Peyer's patch (tissue), 4 donors: ENCODE data around the gene SMNDC1.

Experiments
- CTCF ChIP-seq, 6 experiments: fragments of 450-650 bp in 4 of 6; fragments of 200-600 bp in 2 of 6; sonication (generic) in 1 of 6; IDR thresholded peaks; one replicate each; pipeline ENCODE4 v1.5.1; 2017 to 2019; ENCODE audit warnings: antibody characterized with exemption in 6 of 6, mild to moderate bottlenecking in 3 of 6, moderate library complexity in 1 of 6
- POLR2A ChIP-seq, 2 donors: fragments of 450-650 bp; IDR thresholded peaks; one replicate each; pipeline ENCODE4 v1.5.1; 2017; ENCODE audit warnings: antibody characterized with exemption in 2 of 2, mild to moderate bottlenecking in 2 of 2, moderate library complexity in 2 of 2

GRCh38 chr10:110334061-110334656, 29.4 kb upstream of the SMNDC1 start:
- TF ChIP-seq CTCF (IDR thresholded peaks at IDR 0.05) = no peak
- TF ChIP-seq POLR2A (IDR thresholded peaks at IDR 0.05) = no peak
